ENCODE measurements around the gene HOXA2.

Gene HOXA2

GRCh38 chr7:27102581-27103442, at the start of gene HOXA2:
Gene HOXA2, minus strand, starts transcription at chr7:27102683. Its CDS starts 183 bp downstream, at chr7:27102500.
- DNase-seq, result no peak

GRCh38 chr7:27151341-27151930, 49.0 kb upstream of the HOXA2 start:
- no peak for DNase-seq

GRCh38 chr7:27150568-27151340, 48.3 kb upstream of the HOXA2 start:
- peak; percentile 67 to 83 for DNase-seq

GRCh38 chr7:27149842-27150567, 47.5 kb upstream of the HOXA2 start:
- peak in 1 of 2 experiments; percentile 39 for DNase-seq

GRCh38 chr7:27148756-27149641, 46.5 kb upstream of the HOXA2 start:
- DNase-seq, result peak in 1 of 2 experiments; percentile 47

- DNase-seq, result peak in 1 of 2 experiments; percentile 37
Measured at GRCh38 chr7:27148031-27148755, 45.7 kb upstream of the HOXA2 start.

GRCh38 chr7:27147199-27148030, 44.9 kb upstream of the HOXA2 start, which contains the start of gene HOXA6:
Gene HOXA6, minus strand, starts transcription at chr7:27147774. Its CDS starts 25 bp downstream, at chr7:27147749.
- peak in 1 of 2 experiments; percentile 37 for DNase-seq

GRCh38 chr7:27146491-27147198, 44.2 kb upstream of the HOXA2 start:
- no peak for DNase-seq

GRCh38 chr7:27145914-27146412, 43.5 kb upstream of the HOXA2 start:
- no peak for DNase-seq

GRCh38 chr7:27145165-27145913, 42.9 kb upstream of the HOXA2 start:
- no peak for DNase-seq

GRCh38 chr7:27144781-27145164, 42.3 kb upstream of the HOXA2 start:
- no peak for DNase-seq

GRCh38 chr7:27143950-27144780, 41.7 kb upstream of the HOXA2 start:
- no peak for DNase-seq

- DNase-seq, result no peak
Measured at GRCh38 chr7:27143023-27143949, 40.8 kb upstream of the HOXA2 start, which contains the start of gene HOXA5. Gene HOXA5, minus strand, starts transcription at chr7:27143681. Its CDS starts 74 bp downstream, at chr7:27143607.

- DNase-seq, result no peak
Measured at GRCh38 chr7:27142580-27143022, 40.1 kb upstream of the HOXA2 start.

GRCh38 chr7:27141923-27142579, 39.6 kb upstream of the HOXA2 start:
- no peak for DNase-seq
